H9 (cell line): Measurements from ENCODE around the gene ERC1. TPM values are rescaled to one million over a fixed set of nuclear protein-coding genes. Genes with fewer than 3 reads are reported as not detected.

Source experiments
- DNase-seq: peaks from one replicate; pipeline ENCODE4 v3.0.0-alpha.2; 2017
- H2AFZ ChIP-seq: one replicate; pipeline ENCODE4 v1.6.1; 2013; ENCODE audit warnings: mild to moderate bottlenecking, low read length, control low read depth, moderate library complexity
- H2AK5ac ChIP-seq: 2 replicates; pipeline ENCODE4 v1.6.1; 2013; ENCODE audit warnings: low read length, control low read depth, mixed read lengths; ENCODE audit not compliant: insufficient read length
- H2BK120ac ChIP-seq: one replicate; pipeline ENCODE4 v1.6.1; 2013; ENCODE audit warnings: low read depth, mild to moderate bottlenecking, low read length, control low read depth, inconsistent platforms; ENCODE audit not compliant: poor library complexity, severe bottlenecking
- H2BK12ac ChIP-seq: 2 replicates; pipeline ENCODE4 v1.6.1; 2013; ENCODE audit warnings: low read length, control low read depth, mixed read lengths, low read depth; ENCODE audit not compliant: insufficient read length
- H2BK15ac ChIP-seq: 2 replicates; pipeline ENCODE4 v1.6.1; 2013; ENCODE audit warnings: low read depth, low read length, control low read depth
- H2BK20ac ChIP-seq: one replicate; pipeline ENCODE4 v1.6.1; 2013; ENCODE audit warnings: low read depth, mild to moderate bottlenecking, low read length, control low read depth, inconsistent platforms; ENCODE audit not compliant: poor library complexity, severe bottlenecking
- H2BK5ac ChIP-seq: 2 replicates; pipeline ENCODE4 v1.6.1; 2013; ENCODE audit warnings: low read length, control low read depth, mixed read lengths; ENCODE audit not compliant: insufficient read length
- H3K14ac ChIP-seq: 2 replicates; pipeline ENCODE4 v1.6.1; 2013; ENCODE audit warnings: low read length, control low read depth; ENCODE audit not compliant: insufficient read depth
- H3K18ac ChIP-seq: 2 replicates; pipeline ENCODE4 v1.6.1; 2013; ENCODE audit warnings: low read depth, mild to moderate bottlenecking, mixed read lengths, low read length, control low read depth; ENCODE audit not compliant: insufficient read length
- H3K23ac ChIP-seq: 2 replicates; pipeline ENCODE4 v1.6.1; 2013; ENCODE audit warnings: low read length, control low read depth, mixed read lengths, low read depth; ENCODE audit not compliant: insufficient read length
- H3K23me2 ChIP-seq: 2 replicates; pipeline ENCODE4 v1.6.1; 2013; ENCODE audit warnings: low read depth, mild to moderate bottlenecking, mixed read lengths, low read length, control low read depth; ENCODE audit not compliant: insufficient read length, poor library complexity, severe bottlenecking
- H3K27ac ChIP-seq: 2 replicates; pipeline ENCODE4 v1.5.1; 2013; ENCODE audit warnings: low read length, control low read depth, mixed read lengths, low read depth; ENCODE audit not compliant: insufficient read length
- H3K27me3 ChIP-seq: 2 replicates; pipeline ENCODE4 v1.6.1; 2013; ENCODE audit warnings: low read length, control low read depth, inconsistent platforms; ENCODE audit not compliant: insufficient read depth
- H3K4ac ChIP-seq: 2 replicates; pipeline ENCODE4 v1.6.1; 2013; ENCODE audit warnings: low read depth, mild to moderate bottlenecking, control low read depth, inconsistent platforms, low read length, moderate library complexity
- H3K4me1 ChIP-seq: 2 replicates; pipeline ENCODE4 v1.6.1; 2013; ENCODE audit warnings: low read length, control low read depth, inconsistent platforms; ENCODE audit not compliant: insufficient read depth
- H3K4me2 ChIP-seq: 2 replicates; pipeline ENCODE4 v1.6.1; 2013; ENCODE audit warnings: low read length, control low read depth, mixed read lengths; ENCODE audit not compliant: insufficient read length, insufficient read depth
- H3K56ac ChIP-seq: 2 replicates; pipeline ENCODE4 v1.6.1; 2013; ENCODE audit warnings: low read depth, mild to moderate bottlenecking, mixed read lengths, low read length, control low read depth; ENCODE audit not compliant: insufficient read length
- H3K79me1 ChIP-seq: 2 replicates; pipeline ENCODE4 v1.6.1; 2013; ENCODE audit warnings: low read depth, mild to moderate bottlenecking, moderate library complexity, low read length, control low read depth, inconsistent platforms; ENCODE audit not compliant: insufficient read depth, poor library complexity, severe bottlenecking
- H3K79me2 ChIP-seq: 2 replicates; pipeline ENCODE4 v1.6.1; 2013; ENCODE audit warnings: low read length, control low read depth, inconsistent platforms; ENCODE audit not compliant: insufficient read depth
- H3K9ac ChIP-seq: 2 replicates; pipeline ENCODE4 v1.6.1; 2013; ENCODE audit warnings: low read length, control low read depth, mixed read lengths; ENCODE audit not compliant: insufficient read length; ENCODE audit errors: extremely low read depth
- H3K9me3 ChIP-seq: one replicate; pipeline ENCODE4 v1.6.1; 2013; ENCODE audit warnings: low read depth, low read length, inconsistent platforms; ENCODE audit not compliant: control insufficient read depth
- H3T11ph ChIP-seq: one replicate; pipeline ENCODE4 v1.6.1; 2013; ENCODE audit warnings: mild to moderate bottlenecking, low read length, control low read depth, inconsistent platforms
- H4K20me1 ChIP-seq: one replicate; pipeline ENCODE4 v1.6.1; 2013; ENCODE audit not compliant: control insufficient read depth, insufficient read length, insufficient read depth
- H4K5ac ChIP-seq: 2 replicates; pipeline ENCODE4 v1.6.1; 2013; ENCODE audit warnings: low read depth, mild to moderate bottlenecking, mixed read lengths, low read length, control low read depth; ENCODE audit not compliant: insufficient read length
- H4K8ac ChIP-seq: replicated peaks from 2 replicates; pipeline ENCODE4 v1.6.1; 2013; ENCODE audit warnings: low read length, control low read depth, mixed read lengths, low read depth; ENCODE audit not compliant: insufficient read length
- H4K91ac ChIP-seq: 2 replicates; pipeline ENCODE4 v1.6.1; 2013; ENCODE audit warnings: low read depth, mild to moderate bottlenecking, moderate library complexity, mixed read lengths, low read length, control low read depth; ENCODE audit not compliant: insufficient read length
- H3K27ac Mint-ChIP-seq, 3 experiments: 2 replicates in 2 of 3; 3 replicates in 1 of 3; pipeline ENCODE4 v1.8.0; 2020 to 2021; ENCODE audit warnings: mixed read lengths in 3 of 3, mild to moderate bottlenecking in 1 of 3, moderate library complexity in 1 of 3
- H3K27me3 Mint-ChIP-seq: 2 replicates; pipeline ENCODE4 v1.8.0; 2021; ENCODE audit warnings: low read depth, mild to moderate bottlenecking, moderate library complexity, mixed read lengths
- H3K36me3 Mint-ChIP-seq, 3 experiments: 2 replicates in 2 of 3; 3 replicates in 1 of 3; pipeline ENCODE4 v1.8.0; 2020 to 2021; ENCODE audit warnings: low read depth in 3 of 3, mixed read lengths in 3 of 3; ENCODE audit not compliant: insufficient read depth in 1 of 3
- H3K4me1 Mint-ChIP-seq, 2 experiments: 2 replicates each; pipeline ENCODE4 v1.8.0; 2020; ENCODE audit warnings: mixed read lengths in 2 of 2
- H3K4me3 Mint-ChIP-seq, 2 experiments: 2 replicates in 1 of 2; 3 replicates in 1 of 2; pipeline ENCODE4 v1.8.0; 2020 to 2021; ENCODE audit warnings: mild to moderate bottlenecking in 2 of 2, mixed read lengths in 2 of 2, moderate library complexity in 1 of 2
- H3K9me3 Mint-ChIP-seq, 2 experiments: 2 replicates in 1 of 2; 3 replicates in 1 of 2; pipeline ENCODE4 v1.8.0; 2020; ENCODE audit warnings: mild to moderate bottlenecking in 2 of 2, mixed read lengths in 2 of 2, moderate library complexity in 1 of 2
- WGBS: extraction: QIAGEN DNeasy Blood & Tissue Kit; methylation state at CpG from one replicate; pipeline ENCODE4 v1.1.7; 2013; ENCODE audit warnings: missing lambda C conversion rate, low lambda C conversion rate, mixed read lengths; ENCODE audit not compliant: insufficient read length; ENCODE audit errors: extremely low coverage; 5-methylcytosine and 5-hydroxymethylcytosine counted together
- total RNA-seq: library from RNA; stranded (reverse); gene quantifications from 2 replicates; pipeline ENCODE4 v1.2.1, GENCODE V29; 2021
- TF ChIP-seq, protein P1 (sequence below): fragments of 200-600 bp; sonication (generic); conservative IDR thresholded peaks from 3 replicates; pipeline ENCODE4 v1.8.0; 2021; ENCODE audit warnings: antibody characterized with exemption, mild to moderate bottlenecking

ERC1 gene
- total RNA-seq, 1 experiment from 2014 or later, result 51.2 TPM

DNA sequence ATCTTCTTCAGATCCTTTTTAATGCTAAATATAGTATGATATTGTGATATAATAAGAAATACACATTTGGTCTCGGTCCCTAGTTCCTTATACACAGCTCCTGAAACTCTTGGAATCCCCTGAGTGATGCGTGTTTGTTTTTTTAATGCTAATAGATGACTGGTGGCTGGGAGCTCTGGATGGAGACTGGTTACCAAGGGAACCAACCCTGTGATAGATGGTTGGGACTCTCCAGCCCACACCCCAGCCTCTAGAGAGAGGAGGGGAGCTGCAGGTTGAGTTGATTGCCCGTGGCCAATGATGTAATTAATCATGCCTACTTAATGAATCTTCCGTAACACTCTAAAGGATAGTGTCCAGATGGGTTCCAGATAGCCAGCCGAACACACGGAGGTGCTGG, 462.8 kb downstream of the ERC1 start:
- Histone ChIP-seq H4K8ac (no peak overlapping the region), H4K20me1 (no peaks in the 10 kb centered on the region), H2BK120ac (no peak overlapping the region), H3K23ac (no peak overlapping the region), H2BK12ac (no peak overlapping the region), H4K5ac (no peak overlapping the region), H3K9ac (no peak overlapping the region), H2BK5ac (no peak overlapping the region), H3K9me3 (no peaks in the 10 kb centered on the region), H3K18ac (no peak overlapping the region), H3K4me2 (no peak overlapping the region), H2BK20ac (no peak overlapping the region), H3K56ac (no peak overlapping the region), H3K23me2 (no peaks in the 10 kb centered on the region), H3K27me3 (no peaks in the 10 kb centered on the region), H2AFZ (no peak overlapping the region), H3K4me1 (no peaks in the 10 kb centered on the region), H3K14ac (no peak overlapping the region), H3K27ac (no peak overlapping the region), H2BK15ac (no peak overlapping the region), H2AK5ac (no peak overlapping the region), H3K4ac (no peak overlapping the region), H3K79me1 (no peaks in the 10 kb centered on the region), H3K79me2 (no peaks in the 10 kb centered on the region), H4K91ac (peak overlapping the region; percentile 62), H3T11ph (no peak overlapping the region)
- Mint-ChIP-seq H3K36me3 (peaks cover 0 to 3% (median 0%) of the 10 kb centered on the region in 3 experiments; a peak in 4 of 7 replicates), H3K27ac (no peak overlapping the region), H3K27me3 (no peaks in the 10 kb centered on the region), H3K4me1 (peaks cover 6 to 14% of the 10 kb centered on the region in 2 experiments), H3K4me3 (no peak overlapping the region), H3K9me3 (no peaks in the 10 kb centered on the region; a peak in 1 of 5 replicates)
- DNase-seq, result no peak
- no CpG with 5 or more reads among the region's 6 CpGs for WGBS
- TF ChIP-seq, protein P1, sequence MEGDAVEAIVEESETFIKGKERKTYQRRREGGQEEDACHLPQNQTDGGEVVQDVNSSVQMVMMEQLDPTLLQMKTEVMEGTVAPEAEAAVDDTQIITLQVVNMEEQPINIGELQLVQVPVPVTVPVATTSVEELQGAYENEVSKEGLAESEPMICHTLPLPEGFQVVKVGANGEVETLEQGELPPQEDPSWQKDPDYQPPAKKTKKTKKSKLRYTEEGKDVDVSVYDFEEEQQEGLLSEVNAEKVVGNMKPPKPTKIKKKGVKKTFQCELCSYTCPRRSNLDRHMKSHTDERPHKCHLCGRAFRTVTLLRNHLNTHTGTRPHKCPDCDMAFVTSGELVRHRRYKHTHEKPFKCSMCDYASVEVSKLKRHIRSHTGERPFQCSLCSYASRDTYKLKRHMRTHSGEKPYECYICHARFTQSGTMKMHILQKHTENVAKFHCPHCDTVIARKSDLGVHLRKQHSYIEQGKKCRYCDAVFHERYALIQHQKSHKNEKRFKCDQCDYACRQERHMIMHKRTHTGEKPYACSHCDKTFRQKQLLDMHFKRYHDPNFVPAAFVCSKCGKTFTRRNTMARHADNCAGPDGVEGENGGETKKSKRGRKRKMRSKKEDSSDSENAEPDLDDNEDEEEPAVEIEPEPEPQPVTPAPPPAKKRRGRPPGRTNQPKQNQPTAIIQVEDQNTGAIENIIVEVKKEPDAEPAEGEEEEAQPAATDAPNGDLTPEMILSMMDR, result no peak
